ENCODE data around the gene NCK2.

- no peak for TF ChIP-seq CTCF (IDR thresholded peaks at IDR 0.05)
- TF ChIP-seq POLR2A (IDR thresholded peaks at IDR 0.05; ENCODE audit: low read depth), result no peak
- TF ChIP-seq POLR2AphosphoS5 (IDR thresholded peaks at IDR 0.05), result no peak
Measured at GRCh38 chr2:105894327-105894944, 149.7 kb downstream of the NCK2 start.
